HG03159 (cell line): ENCODE measurements around the gene RXRA.

Experiments
- ATAC-seq: cut with Tn5 transposase; IDR thresholded peaks from one replicate; pipeline ENCODE4 v1.9.1; 2021; ENCODE audit warnings: mild to moderate bottlenecking, moderate library complexity; ENCODE audit not compliant: unreplicated experiment

RXRA gene

DNA sequence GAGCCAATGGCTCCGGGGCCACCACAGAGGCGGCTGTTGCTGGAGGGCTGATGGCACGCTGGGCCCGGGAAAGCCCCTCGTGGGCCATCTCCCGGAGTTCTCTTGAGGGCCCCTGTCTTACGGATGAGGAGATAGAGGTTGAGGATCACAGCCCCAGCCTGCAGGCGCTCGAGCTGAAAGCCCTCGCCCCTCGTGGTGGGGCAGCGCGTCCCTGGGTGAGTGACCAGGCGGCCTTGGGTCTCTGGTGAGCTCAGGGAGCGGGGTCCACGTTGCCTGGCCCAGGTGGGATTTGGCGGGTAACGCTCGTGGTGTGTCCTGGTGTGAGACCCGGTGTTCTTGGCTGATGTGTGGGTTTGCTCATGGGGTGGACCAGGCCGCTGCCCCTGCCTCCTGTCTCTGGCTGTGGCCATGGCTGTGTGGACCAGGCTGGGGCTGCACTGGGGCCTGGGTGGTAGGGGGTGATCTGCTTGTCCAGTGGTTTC is 38.9 kb downstream of the RXRA start:
- ATAC-seq, result no peak

DNA sequence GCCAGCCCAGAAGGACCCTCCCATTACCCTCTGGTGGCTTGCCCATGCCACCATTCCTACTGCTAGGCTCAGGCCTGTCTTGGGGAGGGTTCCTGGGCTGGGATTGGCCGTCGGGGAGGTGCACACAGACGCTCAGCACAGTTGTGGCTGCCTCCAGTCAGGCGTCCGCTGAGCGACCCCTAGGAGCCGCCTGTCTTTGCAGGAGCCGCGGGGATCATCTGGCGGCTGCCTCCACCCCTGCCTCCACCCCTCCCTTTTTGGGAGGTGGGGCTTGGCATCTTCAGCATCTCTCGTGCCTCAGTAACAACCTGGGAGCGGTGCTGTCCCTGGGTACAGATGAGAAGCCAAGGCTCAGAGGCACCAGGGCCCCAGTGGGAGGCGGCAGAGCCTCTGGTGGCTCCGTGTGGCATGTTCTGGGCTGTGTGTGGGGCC is 39.6 kb downstream of the RXRA start:
- no peak for ATAC-seq

DNA sequence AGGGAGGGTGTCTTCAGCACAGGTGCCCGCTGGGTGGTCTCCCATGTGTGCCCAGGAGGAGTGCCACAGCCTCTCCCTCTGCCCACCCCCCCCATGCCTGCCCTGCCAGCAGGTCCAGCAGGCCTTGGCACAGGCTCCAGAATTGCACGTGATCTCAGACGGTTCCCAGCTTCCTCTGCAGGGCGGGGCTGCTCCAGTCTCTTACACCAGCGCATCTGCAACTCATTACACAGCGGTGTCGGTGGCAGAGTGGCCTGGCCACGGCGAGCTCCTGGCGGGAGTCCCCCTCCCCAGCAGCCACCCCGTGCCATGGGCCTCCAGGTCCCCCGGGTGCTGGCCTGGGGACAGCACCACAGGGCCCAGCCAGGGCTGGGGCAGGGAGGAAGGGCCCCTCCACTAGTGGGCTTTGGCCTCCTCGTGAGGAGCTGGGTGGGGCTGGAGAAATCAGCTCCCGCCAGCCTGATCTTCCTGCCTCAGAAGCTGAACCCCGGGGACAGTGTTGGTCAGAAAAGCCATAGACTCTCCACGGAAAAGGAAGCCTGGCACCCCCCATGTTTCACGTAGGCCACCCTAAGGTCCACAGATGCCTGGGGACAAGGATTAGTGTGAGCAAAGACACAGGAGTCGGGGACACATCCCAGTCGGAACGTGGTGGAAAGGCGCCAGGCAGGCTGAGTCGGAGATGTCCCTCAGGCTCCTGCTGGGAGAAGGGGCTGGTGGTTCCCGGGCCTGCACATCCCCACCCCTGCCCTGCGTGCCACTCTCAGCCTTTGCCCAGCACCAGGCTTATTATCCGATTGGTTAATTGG is 40.2 kb downstream of the RXRA start:
- ATAC-seq, result no peak

DNA sequence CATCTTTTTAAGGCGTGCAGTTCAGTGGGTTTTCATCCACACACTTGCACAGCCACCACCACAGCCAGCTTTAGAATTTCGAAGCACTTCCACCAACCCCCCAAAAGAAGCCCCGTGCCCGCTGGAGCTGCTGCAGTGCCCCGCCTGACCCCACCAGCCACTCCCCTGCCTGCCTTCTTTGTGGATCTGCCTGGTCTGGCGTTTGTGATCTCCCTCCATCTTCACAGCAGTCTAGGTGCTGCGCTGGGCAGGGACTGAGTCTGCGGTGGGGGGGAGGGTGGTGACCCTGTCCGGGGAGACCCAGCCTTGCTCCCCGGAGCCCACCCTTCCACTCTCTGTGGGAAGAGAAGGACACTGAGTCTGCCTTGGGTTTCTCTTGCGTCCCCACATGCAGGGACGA is 40.8 kb downstream of the RXRA start:
- ATAC-seq, result no peak

DNA sequence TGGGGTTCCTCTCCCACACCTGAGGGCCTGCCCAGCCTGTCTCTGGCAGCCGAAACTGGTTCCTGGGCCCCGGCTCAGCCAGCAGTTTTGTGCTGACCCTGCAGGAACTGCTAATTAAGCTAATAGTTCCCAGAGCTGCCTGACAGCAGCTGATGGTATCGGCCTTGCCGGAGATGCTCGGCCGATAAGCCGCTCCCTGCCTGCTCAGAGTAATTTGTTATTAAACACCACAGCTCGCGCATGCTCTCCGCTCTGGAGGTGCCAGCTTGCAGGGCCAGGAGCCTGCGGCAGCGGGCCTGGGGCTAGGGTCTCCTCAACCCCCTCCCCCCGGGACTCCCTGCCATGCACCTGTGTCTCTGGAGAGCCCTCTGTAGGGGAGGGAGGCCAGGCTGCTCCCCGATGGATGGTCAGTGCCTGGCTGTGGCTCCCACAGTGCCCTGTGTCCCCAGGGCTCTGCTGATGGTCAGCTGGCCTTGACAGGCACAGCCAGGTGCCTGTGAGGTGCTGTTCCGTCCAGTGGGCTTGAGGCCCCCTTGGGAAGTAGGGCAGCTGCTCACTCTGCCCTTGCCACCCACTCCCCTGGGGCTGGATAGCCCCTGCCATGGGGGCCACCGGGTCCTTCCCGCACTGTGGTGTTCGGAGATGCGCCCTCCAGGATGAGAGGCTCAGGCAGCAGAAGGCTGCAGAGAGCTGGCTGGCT is 41.7 kb downstream of the RXRA start:
- ATAC-seq, result no peak

DNA sequence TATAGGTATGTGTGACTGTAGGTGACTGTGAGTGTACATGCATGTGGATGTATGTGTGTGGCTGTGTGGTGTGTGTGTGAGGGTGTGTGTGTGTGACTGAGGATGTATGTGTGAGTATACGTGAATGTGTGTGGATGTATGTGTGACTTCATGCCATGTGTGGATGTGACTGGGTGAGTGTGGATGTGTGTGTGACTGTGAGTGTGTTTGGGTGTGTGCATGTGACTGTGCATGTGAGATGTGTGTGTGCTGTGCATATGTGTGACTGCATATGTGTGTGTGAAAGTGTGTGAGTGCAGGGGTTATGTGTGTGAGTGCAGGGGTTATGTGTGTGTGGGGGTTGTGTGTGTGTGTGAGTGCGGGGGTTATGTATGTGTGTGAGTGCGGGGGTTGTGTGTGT is 42.3 kb downstream of the RXRA start:
- ATAC-seq, result no peak

DNA sequence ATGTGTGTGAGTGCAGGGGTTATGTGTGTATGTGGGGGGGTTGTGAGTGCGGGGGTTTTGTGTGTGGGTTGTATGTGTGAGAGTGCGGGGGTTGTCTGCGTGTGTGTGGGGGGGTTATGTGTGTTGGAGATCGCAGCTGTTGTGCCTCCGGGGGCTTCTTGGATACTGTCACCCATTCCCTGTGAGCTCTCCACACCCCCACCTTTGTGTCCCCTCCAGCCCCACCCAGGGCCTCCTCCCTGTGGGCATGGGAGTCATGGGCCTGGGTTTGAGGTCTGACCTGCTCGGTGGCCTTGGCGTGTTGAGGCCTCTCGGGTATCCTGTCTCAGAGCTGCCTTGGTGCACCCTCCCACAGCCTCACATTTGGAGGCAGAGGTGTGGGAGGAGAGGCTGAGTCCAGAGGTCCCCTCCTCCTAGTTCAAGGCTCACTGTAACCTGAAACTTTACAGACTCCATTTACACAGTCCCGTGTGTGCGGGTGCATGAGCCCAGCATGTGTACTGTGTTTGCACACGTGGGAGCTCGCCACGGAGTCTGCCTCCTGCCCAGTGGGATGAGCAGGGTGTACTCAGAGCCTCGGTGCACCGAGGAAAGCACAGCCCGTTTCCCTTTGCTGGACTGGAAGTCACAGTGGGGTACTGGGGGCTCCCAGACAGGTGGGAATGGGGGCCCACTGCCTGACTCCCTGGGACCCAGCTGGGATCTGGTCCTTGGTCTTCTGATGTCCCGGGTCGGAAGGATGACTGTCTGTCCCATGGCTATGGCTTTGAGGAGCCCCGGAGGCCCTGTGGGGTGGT is 43.4 kb downstream of the RXRA start:
- no peak for ATAC-seq

DNA sequence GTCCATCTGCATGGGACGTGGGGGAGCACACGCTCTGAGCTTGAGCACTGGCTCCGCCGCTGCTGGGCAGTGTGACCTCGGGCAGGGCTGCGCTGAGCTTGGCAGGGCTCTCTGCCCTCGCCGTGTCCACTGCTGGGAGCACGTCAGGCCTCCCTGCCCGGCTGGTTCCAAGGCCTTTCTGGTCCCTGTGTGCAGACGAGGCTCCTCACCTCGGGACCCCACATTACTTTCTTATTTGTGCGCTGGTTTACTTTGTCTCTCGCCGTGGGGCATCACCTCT is 43.9 kb downstream of the RXRA start:
- no peak for ATAC-seq

DNA sequence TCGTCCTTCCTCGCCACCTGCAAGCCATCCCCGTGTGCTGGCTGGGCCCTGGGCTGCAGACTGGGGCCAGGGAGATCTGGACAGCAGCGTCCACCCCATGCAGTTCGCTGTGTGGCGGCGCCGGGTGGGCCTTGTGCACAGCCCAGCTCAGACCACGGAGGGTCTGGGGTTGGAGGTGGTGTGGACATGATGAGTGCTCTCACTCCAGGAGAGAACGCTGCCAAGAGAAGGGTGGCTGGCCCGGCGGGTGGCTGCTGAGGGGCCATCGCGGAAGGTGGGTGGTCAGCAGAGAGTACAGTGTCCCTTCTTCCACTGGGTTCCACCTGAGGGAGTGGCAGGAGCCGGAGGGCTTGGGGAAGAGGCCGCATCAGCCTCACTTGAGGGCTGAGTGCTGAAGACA is 44.4 kb downstream of the RXRA start:
- ATAC-seq, result no peak

DNA sequence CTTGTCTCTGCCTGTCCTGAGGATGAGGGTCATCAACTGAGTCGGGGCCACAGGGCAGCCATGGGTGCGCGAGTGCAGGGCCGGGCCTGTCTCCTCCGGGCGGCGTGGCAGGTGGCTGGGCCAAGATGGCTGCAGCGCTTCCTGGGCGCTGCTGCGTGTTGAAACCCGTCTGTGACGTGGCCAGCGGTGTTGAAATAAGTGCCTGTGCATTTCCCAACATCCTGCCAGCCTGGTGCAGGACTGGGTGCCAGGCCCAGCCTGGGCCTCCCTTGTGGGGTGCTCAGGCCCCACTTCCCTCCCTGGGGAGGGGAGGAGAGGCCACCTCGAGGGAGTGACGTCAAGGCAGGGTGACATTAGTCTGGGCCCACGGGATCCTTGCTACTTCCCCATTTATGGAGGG is 45.5 kb downstream of the RXRA start:
- no peak for ATAC-seq

DNA sequence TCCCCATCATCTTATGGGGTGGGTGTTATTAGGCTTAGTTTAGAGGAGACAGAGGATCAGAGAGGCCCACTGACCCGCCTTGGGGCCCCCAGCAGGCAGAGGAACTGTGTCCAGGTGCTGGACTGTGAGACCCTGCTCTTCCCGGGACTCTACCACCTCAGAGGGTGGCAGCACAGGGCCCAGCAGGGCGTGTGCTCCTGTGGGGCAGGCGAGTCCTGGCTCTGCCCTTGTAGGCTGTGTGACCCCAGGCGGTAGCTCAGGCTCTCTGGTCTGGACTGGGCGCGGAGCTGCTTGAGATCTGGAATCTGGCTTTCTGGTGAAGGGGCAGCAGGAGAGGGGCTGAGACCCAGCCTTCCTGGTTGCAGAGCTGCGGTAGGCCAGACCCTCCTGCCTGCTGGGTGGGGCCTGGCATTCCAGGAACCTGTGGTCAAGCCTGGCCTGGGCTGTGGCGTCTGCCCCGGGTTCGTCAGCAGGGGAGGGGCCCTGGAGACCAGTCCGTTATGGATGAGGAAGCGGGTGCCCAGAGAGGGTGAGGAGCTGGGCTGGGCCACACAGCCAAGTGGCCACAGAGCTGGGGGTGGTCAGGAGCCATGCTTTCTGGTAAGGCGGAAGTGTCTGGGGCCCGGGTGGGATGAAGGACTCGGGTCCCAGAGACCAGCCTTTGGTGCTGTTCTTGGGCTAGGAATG is 46.5 kb downstream of the RXRA start:
- ATAC-seq, result no peak

DNA sequence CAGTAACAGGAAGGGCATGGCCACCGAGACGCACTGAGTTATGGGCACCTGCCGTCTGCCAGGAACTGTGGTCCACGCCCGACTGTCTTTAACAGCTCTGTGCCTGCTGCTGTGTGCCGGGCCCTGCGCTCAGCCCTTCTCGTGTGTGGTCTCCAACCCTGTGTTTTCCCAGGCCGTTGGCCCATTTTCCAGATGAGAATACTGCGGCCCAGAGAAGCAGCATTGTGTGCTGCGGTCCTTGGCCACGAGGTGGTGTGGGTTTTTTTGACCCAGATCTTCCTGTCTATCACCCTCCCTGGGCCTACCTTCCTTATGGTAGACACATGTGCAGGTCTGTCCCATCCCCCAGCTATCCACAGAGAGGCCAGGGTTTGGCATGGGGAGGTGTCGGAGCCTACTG is 47.0 kb downstream of the RXRA start:
- no peak for ATAC-seq

DNA sequence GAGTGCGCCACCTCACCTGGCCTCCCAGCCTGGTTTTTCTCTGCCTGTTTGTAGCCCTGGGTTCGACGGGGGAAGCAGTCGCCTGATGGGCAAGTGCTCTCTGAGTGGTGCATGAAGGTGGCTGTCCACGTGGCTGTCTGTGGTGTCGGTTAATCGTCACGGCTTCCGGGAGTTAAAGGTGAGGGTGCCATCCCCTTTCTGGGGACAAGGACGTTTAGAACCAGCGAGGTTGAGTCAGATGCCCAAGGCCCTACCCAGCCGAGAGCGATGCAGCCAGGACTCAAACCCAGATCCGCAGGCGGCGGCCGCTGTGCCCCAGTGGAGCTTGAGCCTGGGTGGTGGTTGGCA is 47.7 kb downstream of the RXRA start:
- ATAC-seq, result no peak

DNA sequence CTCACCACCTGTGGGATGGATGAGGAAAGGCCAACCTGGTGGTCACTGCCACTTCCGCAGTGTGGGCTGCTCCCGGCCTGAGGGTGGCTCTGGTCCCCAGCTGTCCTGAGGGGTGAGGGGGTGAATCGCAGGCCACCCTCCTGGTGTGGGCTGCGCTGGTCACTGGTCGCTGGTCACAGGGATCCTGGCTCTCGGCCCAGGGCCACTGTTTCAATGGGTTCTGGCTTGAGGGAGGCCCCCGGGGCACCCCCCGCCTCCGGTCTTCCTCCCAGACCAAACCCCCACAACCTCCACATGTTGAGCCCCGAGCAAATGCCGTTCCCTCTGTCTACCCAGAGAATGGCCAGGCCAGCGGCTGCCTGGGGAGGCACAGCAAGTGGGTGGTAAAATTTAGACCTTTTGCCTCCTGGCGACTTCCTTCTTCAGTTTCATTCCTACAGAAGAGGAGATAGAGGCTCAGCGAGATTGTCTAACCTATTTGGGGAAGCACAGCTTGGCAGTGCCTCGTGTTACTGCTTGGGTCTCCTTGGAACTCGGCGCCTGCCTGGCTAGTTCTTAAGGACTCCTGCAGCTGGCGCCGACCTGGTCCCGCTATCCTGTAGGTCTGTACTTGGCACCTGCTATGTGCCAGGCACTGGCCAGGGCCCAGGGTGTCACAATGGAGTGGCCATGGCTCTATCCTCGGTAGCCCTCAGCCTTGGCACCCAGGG is 48.2 kb downstream of the RXRA start:
- no peak for ATAC-seq

DNA sequence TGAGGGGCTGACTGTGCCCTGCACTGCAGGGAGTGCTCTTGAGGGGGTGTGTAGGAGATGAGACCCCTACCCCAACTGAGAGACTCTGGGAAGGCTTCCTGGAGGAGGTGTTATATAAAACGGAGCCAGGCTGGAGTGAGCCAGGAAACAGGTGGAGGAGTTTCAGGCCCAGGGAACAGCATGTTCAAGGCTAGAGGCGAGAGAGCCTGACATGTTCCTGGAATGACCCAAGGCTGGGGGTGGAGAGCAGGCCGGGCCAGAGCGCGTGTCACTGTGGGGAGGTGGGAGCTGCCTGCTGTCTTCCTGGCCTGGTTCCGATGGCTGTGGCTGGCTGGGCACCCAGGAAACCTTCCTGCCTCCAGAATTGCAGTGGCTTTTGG is 48.7 kb downstream of the RXRA start:
- no peak for ATAC-seq

DNA sequence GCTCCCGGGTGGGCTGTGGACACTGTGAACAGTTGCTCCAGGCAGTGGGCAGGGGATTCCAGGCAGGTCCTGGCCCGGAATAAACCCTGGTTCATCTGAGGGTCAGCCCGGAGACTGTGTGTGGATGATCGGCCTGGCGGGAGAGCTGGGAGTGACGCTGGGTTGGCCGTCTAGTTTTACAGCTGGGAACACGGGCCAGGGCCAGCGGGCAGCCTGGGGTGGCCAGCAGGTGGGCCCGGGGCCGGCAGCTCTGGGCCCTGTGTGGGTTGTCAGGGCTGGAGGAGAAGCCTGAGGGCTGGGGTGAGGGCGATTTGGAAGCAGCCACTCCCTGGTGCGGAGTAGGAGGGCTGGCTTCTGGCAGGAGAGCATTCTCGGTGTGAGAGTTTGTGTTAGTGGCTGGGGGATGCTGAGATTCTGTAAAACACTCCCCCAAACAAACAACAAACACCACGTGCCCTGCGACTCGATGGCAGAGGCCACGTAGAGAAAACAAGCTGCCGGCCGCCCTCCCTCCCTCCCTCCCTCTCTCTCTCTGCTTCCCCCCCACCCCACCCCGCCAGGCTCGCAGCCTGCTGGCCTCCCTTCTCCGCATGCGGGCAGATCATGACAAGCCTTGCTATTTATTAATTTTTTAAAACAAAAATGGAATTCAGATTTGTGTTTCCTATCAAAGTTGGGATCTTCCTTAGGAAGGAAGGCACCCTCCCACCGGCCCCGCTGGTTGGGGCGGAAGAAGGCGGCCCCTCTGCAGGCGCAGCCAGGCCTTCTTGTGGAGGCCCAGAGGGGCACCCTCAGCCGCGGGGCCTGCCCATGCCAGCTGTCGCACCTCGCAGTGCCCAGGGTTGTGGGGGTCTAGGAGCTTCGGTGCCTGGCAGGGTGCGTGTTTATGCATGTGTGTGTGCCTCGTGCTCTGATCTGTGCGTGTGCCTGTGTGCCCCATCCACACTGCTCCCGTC is 49.5 kb downstream of the RXRA start:
- no peak for ATAC-seq

DNA sequence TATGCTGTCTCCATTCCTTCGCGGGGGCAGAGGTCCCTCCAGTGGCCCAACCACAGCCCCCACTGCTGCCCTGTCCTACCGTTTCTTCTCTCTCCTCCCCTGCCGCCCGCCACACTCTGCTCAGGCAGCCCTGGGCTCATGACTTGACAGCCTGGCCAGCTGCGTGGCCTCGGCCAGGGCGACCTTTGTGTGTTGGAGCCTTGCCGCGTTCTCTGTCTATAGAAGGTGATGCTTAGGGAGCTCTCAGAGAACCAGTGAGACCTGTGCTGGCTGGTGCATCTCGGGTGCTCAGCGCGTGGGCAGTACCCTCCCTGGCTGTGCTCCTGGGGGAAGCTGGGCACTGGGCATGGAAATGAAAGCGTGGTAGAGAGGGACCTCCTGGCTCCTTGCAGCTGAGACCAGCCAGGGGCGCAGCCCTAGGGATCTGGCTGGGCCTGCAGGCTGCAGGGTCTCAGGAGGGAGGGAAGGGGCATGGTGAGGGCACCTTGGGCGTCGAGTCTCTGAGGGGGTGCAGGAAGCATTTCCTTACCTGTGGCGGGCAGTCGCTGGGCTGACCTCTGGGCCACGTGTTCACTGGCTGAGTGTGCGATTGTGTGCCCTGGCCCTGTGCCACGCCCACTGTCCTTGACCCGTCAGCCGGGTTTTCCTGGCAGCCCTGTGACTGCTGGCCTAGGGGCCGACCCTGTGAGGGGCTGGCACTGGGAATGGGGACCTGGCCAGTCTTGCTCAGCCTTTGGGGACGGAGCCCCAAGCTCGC is 50.3 kb downstream of the RXRA start:
- ATAC-seq, result no peak

DNA sequence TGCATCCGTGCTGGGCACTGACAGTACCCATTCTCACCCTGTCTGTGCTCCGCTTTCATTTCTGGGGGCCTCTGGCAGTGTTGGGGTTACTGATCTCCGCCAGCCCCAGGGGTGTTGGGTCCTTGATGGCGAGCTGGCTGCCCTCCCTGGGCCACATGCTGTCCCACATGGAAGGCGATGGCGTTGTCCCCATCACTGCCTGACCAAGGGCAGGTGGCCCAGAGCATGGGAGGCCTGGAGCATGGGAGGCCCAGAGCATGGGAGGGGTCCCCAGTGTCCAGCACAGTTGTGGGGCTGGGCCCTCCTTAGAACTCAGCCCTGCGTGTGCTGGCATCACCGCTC is 50.9 kb downstream of the RXRA start:
- ATAC-seq, result no peak

DNA sequence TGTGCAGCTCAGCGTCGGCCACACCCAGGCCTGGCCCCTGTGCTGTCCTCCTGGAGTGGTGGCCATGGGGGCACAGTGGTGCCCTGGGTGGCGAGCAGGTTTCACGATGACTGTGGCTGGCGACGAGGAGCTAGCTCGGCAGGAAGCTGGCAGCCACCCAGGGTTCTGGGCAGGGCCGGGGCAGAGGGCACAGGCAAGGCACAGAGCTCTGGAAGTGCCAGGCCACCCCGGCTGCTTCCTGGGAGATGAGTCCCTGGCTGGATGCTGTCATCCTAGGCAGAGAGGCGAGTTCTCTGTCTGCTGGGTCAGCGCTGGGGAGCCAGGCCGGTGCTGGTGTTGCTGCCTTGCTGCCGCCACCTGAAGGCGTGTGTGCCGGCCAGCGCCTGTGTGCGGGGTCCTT is 51.7 kb downstream of the RXRA start:
- ATAC-seq, result no peak
